HepG2 (cell line): ENCODE measurements around the gene WDR62. TPM values are rescaled to one million over a fixed set of nuclear protein-coding genes. Genes with fewer than 3 reads are reported as not detected.

Source experiments
- ASH2L ChIP-seq: fragments of 300-600, 200-600 bp; sonication (generic); IDR thresholded peaks from 2 replicates; pipeline ENCODE4 v1.7.0; 2017; ENCODE audit warnings: low read depth, mild to moderate bottlenecking, moderate library complexity, mixed read lengths, low read length; ENCODE audit not compliant: insufficient read length
- FOXM1 ChIP-seq: sonication (generic); formaldehyde crosslinking; IDR thresholded peaks from 2 replicates; pipeline ENCODE4 v1.5.0; 2020; ENCODE audit warnings: missing genetic modification reagents
- GATA4 ChIP-seq: sonication (generic); IDR thresholded peaks from 2 replicates; pipeline ENCODE4 v1.6.1; 2016; ENCODE audit warnings: antibody characterized with exemption, low read depth, borderline replicate concordance
- HMG20A ChIP-seq: IDR thresholded peaks from 2 replicates; pipeline ENCODE4 v1.6.1; 2016; ENCODE audit warnings: borderline replicate concordance
- KAT2B ChIP-seq: fragments of 150-350 bp; IDR thresholded peaks from 2 replicates; pipeline ENCODE4 v1.6.1; 2014; ENCODE audit warnings: low read depth, low read length, borderline replicate concordance
- LCORL ChIP-seq, 2 experiments: fragments of 450-650 bp in 1 of 2; sonication (generic) in 1 of 2; formaldehyde crosslinking in 1 of 2; IDR thresholded peaks; 2 replicates each; pipeline versions ENCODE4 v1.5.0 to v1.6.1; 2017 to 2020; ENCODE audit warnings: antibody characterized with exemption in 1 of 2, missing genetic modification reagents in 1 of 2
- MIER3 ChIP-seq: IDR thresholded peaks from 2 replicates; pipeline ENCODE4 v1.6.1; 2016; ENCODE audit warnings: missing compliant biosample characterization, borderline replicate concordance
- NKX3-1 ChIP-seq: sonication (generic); formaldehyde crosslinking; IDR thresholded peaks from 2 replicates; pipeline ENCODE4 v1.5.0; 2020; ENCODE audit warnings: missing genetic modification reagents
- TCF7 ChIP-seq: sonication (generic); IDR thresholded peaks from 2 replicates; pipeline ENCODE4 v1.6.1; 2016; ENCODE audit warnings: antibody characterized with exemption, low read depth
- ZBTB38 ChIP-seq: sonication (generic); formaldehyde crosslinking; IDR thresholded peaks from 2 replicates; pipeline ENCODE4 v1.5.1; 2020; ENCODE audit warnings: mild to moderate bottlenecking, missing genetic modification reagents
- ZNF136 ChIP-seq: sonication (generic); formaldehyde crosslinking; IDR thresholded peaks from 2 replicates; pipeline ENCODE4 v1.8.1; 2022; ENCODE audit warnings: low read depth, mild to moderate bottlenecking, moderate library complexity, missing genetic modification reagents
- ZNF530 ChIP-seq: sonication (generic); formaldehyde crosslinking; IDR thresholded peaks from 2 replicates; pipeline ENCODE4 v1.5.0; 2020; ENCODE audit warnings: low read depth, mild to moderate bottlenecking, missing genetic modification reagents
- ZNF546 ChIP-seq: sonication (generic); formaldehyde crosslinking; conservative IDR thresholded peaks from 2 replicates; pipeline ENCODE4 v1.8.1; 2023; ENCODE audit warnings: mild to moderate bottlenecking, missing genetic modification reagents
- ZNF619 ChIP-seq: sonication (generic); formaldehyde crosslinking; IDR thresholded peaks from 2 replicates; pipeline ENCODE4 v1.4.0; 2020; ENCODE audit warnings: mild to moderate bottlenecking, missing genetic modification reagents
- ZNF839 ChIP-seq: sonication (generic); formaldehyde crosslinking; IDR thresholded peaks from 2 replicates; pipeline ENCODE4 v1.4.0; 2020; ENCODE audit warnings: missing genetic modification reagents, mild to moderate bottlenecking, borderline replicate concordance
- ZNF883 ChIP-seq: sonication (generic); formaldehyde crosslinking; IDR thresholded peaks from 2 replicates; pipeline ENCODE4 v1.5.1; 2020; ENCODE audit warnings: mild to moderate bottlenecking, missing genetic modification reagents; ENCODE audit errors: not compliant biosample characterization
- polyA plus RNA-seq, 8 experiments: library from polyadenylated mRNA; depleted of rRNA in 3 of 8; stranded (reverse) in 7 of 8; unstranded in 1 of 8; fragments of >200 nt; fragmentation: Illumina TruSeq in 4 of 8; extraction: Trizol in 4 of 8; gene quantifications; 2 replicates each; pipeline versions ENCODE4 v1.2.1 to v1.2.3, GENCODE V29; 2011 to 2016; ENCODE audit warnings: low read depth in 4 of 8, missing spikeins in 1 of 8, mixed read lengths in 1 of 8; ENCODE audit not compliant: insufficient read depth in 1 of 8
- total RNA-seq, 5 experiments: library from RNA; depleted of rRNA; stranded (reverse); fragments of >200 nt; fragmentation: Illumina TruSeq; extraction: Trizol; gene quantifications; 2 replicates each; pipeline ENCODE4 v1.2.3, GENCODE V29; 2016; ENCODE audit warnings: low read depth in 1 of 5
- TF ChIP-seq, protein P1 (sequence below): sonication (generic); formaldehyde crosslinking; IDR thresholded peaks from 2 replicates; pipeline ENCODE4; 2020; ENCODE audit warnings: missing genetic modification reagents, mild to moderate bottlenecking, borderline replicate concordance
- TF ChIP-seq, protein P2 (sequence below): sonication (generic); formaldehyde crosslinking; IDR thresholded peaks from 2 replicates; pipeline ENCODE4 v1.4.0; 2020; ENCODE audit warnings: mild to moderate bottlenecking, missing genetic modification reagents
- TF ChIP-seq, protein P3 (sequence below): IDR thresholded peaks from 2 replicates; pipeline ENCODE4 v1.6.1; 2016
- TF ChIP-seq, protein P4 (sequence below): sonication (generic); formaldehyde crosslinking; IDR thresholded peaks from 2 replicates; pipeline ENCODE4 v1.8.0; 2022; ENCODE audit warnings: missing genetic modification reagents, mild to moderate bottlenecking, moderate library complexity, borderline replicate concordance
- TF ChIP-seq, protein P5 (sequence below): IDR thresholded peaks from 2 replicates; pipeline ENCODE4 v1.6.1; 2016; ENCODE audit warnings: missing biosample characterization, missing genetic modification reagents, low read depth

Gene WDR62
- total and polyA plus RNA-seq, 2 of the 13 experiments (the other 11 are each of a cell fraction or from before 2014, with no cell fraction given), result 5.8 to 12.5 TPM

DNA sequence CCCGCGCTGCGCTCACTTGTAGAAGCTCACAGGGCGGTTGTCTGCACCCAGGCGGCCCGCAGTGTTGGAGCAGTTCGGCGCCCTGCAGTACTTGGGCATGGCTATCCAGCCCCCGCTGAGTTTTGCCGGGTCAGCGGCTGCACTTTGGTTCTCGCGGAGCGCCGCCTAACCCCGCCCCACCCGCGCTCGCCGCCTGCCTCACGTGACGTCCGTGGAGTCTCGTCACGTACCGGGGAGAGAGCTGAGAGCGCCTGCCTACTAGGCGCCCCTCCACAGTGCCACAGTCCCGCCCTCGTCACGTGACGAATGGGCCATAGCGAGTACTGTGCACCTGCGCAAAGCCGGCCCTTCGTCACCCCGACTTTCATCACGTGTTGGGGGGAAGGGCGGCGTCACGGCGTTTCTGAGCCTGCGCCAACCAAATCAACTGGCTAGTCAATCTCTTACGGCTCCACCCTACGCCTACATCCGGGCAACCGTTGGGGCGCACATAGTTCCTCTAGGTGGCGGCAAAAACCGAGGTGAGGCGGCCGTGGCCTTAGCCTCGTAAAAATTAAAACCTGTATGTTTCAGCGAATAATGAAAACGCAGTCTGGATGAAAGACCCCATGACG is 471 bp upstream of the WDR62 start, which contains the start of gene THAP8 (continued):
- TF ChIP-seq, protein P1, sequence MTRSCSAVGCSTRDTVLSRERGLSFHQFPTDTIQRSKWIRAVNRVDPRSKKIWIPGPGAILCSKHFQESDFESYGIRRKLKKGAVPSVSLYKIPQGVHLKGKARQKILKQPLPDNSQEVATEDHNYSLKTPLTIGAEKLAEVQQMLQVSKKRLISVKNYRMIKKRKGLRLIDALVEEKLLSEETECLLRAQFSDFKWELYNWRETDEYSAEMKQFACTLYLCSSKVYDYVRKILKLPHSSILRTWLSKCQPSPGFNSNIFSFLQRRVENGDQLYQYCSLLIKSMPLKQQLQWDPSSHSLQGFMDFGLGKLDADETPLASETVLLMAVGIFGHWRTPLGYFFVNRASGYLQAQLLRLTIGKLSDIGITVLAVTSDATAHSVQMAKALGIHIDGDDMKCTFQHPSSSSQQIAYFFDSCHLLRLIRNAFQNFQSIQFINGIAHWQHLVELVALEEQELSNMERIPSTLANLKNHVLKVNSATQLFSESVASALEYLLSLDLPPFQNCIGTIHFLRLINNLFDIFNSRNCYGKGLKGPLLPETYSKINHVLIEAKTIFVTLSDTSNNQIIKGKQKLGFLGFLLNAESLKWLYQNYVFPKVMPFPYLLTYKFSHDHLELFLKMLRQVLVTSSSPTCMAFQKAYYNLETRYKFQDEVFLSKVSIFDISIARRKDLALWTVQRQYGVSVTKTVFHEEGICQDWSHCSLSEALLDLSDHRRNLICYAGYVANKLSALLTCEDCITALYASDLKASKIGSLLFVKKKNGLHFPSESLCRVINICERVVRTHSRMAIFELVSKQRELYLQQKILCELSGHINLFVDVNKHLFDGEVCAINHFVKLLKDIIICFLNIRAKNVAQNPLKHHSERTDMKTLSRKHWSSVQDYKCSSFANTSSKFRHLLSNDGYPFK (CRISPR knock-in tag), result peak; percentile 59; the same call in 1 of the 2 replicates
- TF ChIP-seq, protein P2, sequence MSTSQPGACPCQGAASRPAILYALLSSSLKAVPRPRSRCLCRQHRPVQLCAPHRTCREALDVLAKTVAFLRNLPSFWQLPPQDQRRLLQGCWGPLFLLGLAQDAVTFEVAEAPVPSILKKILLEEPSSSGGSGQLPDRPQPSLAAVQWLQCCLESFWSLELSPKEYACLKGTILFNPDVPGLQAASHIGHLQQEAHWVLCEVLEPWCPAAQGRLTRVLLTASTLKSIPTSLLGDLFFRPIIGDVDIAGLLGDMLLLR (CRISPR knock-in tag), result peak; percentile 89; the same call in 1 of the 2 replicates
- peak; percentile 68; the same call in 1 of the 2 replicates for TF ChIP-seq ZNF546 (CRISPR knock-in tag)
- TF ChIP-seq FOXM1 (CRISPR knock-in tag), result no peak
- TF ChIP-seq, protein P3, sequence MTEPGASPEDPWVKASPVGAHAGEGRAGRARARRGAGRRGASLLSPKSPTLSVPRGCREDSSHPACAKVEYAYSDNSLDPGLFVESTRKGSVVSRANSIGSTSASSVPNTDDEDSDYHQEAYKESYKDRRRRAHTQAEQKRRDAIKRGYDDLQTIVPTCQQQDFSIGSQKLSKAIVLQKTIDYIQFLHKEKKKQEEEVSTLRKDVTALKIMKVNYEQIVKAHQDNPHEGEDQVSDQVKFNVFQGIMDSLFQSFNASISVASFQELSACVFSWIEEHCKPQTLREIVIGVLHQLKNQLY (CRISPR knock-in tag), result peak; percentile 91
- peak; percentile 63 for TF ChIP-seq ZNF883 (CRISPR knock-in tag)
- TF ChIP-seq LCORL (IDR thresholded peaks at IDR 0.05), result no peak; the same call in 1 of the 2 replicates
- peak; percentile 90 for TF ChIP-seq LCORL (CRISPR knock-in tag; IDR thresholded peaks at IDR 0.05)
- TF ChIP-seq, protein P4, sequence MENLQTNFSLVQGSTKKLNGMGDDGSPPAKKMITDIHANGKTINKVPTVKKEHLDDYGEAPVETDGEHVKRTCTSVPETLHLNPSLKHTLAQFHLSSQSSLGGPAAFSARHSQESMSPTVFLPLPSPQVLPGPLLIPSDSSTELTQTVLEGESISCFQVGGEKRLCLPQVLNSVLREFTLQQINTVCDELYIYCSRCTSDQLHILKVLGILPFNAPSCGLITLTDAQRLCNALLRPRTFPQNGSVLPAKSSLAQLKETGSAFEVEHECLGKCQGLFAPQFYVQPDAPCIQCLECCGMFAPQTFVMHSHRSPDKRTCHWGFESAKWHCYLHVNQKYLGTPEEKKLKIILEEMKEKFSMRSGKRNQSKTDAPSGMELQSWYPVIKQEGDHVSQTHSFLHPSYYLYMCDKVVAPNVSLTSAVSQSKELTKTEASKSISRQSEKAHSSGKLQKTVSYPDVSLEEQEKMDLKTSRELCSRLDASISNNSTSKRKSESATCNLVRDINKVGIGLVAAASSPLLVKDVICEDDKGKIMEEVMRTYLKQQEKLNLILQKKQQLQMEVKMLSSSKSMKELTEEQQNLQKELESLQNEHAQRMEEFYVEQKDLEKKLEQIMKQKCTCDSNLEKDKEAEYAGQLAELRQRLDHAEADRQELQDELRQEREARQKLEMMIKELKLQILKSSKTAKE (CRISPR knock-in tag), result peak; percentile 84
- TF ChIP-seq ZNF619 (CRISPR knock-in tag), result peak; percentile 39; the same call in 1 of the 2 replicates
- TF ChIP-seq NKX3-1, result peak; percentile 43
- TF ChIP-seq ZNF136, result peak; percentile 87
- TF ChIP-seq ZNF839 (CRISPR knock-in tag), result no peak
- no peak for TF ChIP-seq ZNF530 (CRISPR knock-in tag)
- TF ChIP-seq TCF7, result no peak
- TF ChIP-seq, protein P5, sequence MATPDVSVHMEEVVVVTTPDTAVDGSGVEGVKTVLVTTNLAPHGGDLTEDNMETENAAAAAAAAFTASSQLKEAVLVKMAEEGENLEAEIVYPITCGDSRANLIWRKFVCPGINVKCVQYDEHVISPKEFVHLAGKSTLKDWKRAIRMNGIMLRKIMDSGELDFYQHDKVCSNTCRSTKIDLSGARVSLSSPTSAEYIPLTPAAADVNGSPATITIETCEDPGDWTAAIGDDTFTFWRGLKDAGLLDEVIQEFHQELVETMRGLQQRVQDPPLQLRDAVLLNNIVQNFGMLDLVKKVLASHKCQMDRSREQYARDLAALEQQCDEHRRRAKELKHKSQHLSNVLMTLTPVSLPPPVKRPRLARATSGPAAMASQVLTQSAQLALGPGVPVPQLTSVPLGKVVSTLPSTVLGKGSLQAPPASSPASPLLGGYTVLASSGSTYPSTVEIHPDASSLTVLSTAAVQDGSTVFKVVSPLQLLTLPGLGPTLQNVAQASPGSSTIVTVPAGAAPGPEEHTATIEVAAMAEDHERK (CRISPR knock-in tag), result peak; percentile 52; the same call in 1 of the 2 replicates
- peak; percentile 63; the same call in 1 of the 2 replicates for TF ChIP-seq ZBTB38 (CRISPR knock-in tag)
- TF ChIP-seq GATA4, result peak; percentile 60; the same call in 1 of the 2 replicates
- TF ChIP-seq KAT2B, result no peak
- peak; percentile 28; the same call in 1 of the 2 replicates for TF ChIP-seq HMG20A (CRISPR knock-in tag)
- TF ChIP-seq MIER3 (CRISPR knock-in tag), result peak; percentile 69; the same call in 1 of the 2 replicates
- peak; percentile 63 for TF ChIP-seq ASH2L
